ENCODE results near the gene KIF3C. TPM values are rescaled to one million over a fixed set of nuclear protein-coding genes. Genes with fewer than 3 reads are reported as not detected.
"Not testable (repeated sequence)": the region's sequence is repeated elsewhere in the genome, so short reads cannot be mapped to it uniquely, and the experiment has no call there.

The KIF3C gene
- total RNA-seq, 2 experiments from 2014 or later: 11.6 to 12.8 TPM

GRCh38 chr2:26010943-26011342 lies 28.6 kb upstream of the KIF3C start:
- Mint-ChIP-seq H3K36me3 (no peaks in the 10 kb centered on the region), H3K4me1 (peaks cover 3% of the 10 kb centered on the region), H3K4me3 (no peak overlapping the region), H3K27ac (no peak overlapping the region), H3K9me3 (peaks cover 3% of the 10 kb centered on the region), H3K27me3 (peaks cover 2% of the 10 kb centered on the region)
- POLR2A ChIA-PET: no interaction called here
- ATAC-seq (ENCODE audit: low read depth) (no peak), DNase-seq (no peak)

- ATAC-seq (ENCODE audit: low read depth) (no peak), DNase-seq (no peak)
- POLR2A ChIA-PET: no interaction called here
- H3K4me1 Mint-ChIP-seq: peaks cover 3% of the 10 kb centered on the region
- H3K4me3 Mint-ChIP-seq: no peak overlapping the region
- peaks cover 2% of the 10 kb centered on the region for H3K27me3 Mint-ChIP-seq
- peaks cover 3% of the 10 kb centered on the region for H3K9me3 Mint-ChIP-seq
- no peaks in the 10 kb centered on the region for H3K36me3 Mint-ChIP-seq
- H3K27ac Mint-ChIP-seq: no peak overlapping the region
These were observed 27.3 kb upstream of the KIF3C start for GRCh38 chr2:26009567-26009963.

- H3K9me3 Mint-ChIP-seq: peaks cover 3% of the 10 kb centered on the region
- H3K27me3 Mint-ChIP-seq: peaks cover 2% of the 10 kb centered on the region
- no peak overlapping the region for H3K27ac Mint-ChIP-seq
- DNase-seq (no peak), ATAC-seq (ENCODE audit: low read depth) (peak; percentile 39)
- peaks cover 3% of the 10 kb centered on the region for H3K4me1 Mint-ChIP-seq
- H3K36me3 Mint-ChIP-seq: no peaks in the 10 kb centered on the region
- no peak overlapping the region for H3K4me3 Mint-ChIP-seq
- POLR2A ChIA-PET: no interaction called here
These were observed 26.7 kb upstream of the KIF3C start for GRCh38 chr2:26008851-26009566.

- no peak for DNase-seq
- H3K4me3 Mint-ChIP-seq: no peak overlapping the region
- H3K4me1 Mint-ChIP-seq: peaks cover 3% of the 10 kb centered on the region
- H3K27me3 Mint-ChIP-seq: no peaks in the 10 kb centered on the region
- H3K9me3 Mint-ChIP-seq: peaks cover 3% of the 10 kb centered on the region
- H3K36me3 Mint-ChIP-seq: no peaks in the 10 kb centered on the region
- no peak overlapping the region for H3K27ac Mint-ChIP-seq
- no peak for ATAC-seq (ENCODE audit: low read depth)
- POLR2A ChIA-PET: interaction anchor here (0.6 kb wide), 1 partner anchor 1294 kb away, joined by 5 read pairs; no protein-coding TSS in a partner anchor
These were observed 25.8 kb upstream of the KIF3C start for GRCh38 chr2:26008095-26008494.

GRCh38 chr2:26002632-26003310 lies 20.5 kb upstream of the KIF3C start:
- no peak overlapping the region for H3K27ac Mint-ChIP-seq
- H3K4me1 Mint-ChIP-seq: peaks cover 2% of the 10 kb centered on the region

GRCh38 chr2:26001743-26002351 lies 19.6 kb upstream of the KIF3C start:
- Mint-ChIP-seq H3K4me1 (peaks cover 2% of the 10 kb centered on the region), H3K36me3 (no peaks in the 10 kb centered on the region), H3K9me3 (no peaks in the 10 kb centered on the region), H3K27ac (no peak overlapping the region), H3K4me3 (no peak overlapping the region), H3K27me3 (peaks cover 4% of the 10 kb centered on the region)
- no peak for DNase-seq
- no peak for ATAC-seq (ENCODE audit: low read depth)
- POLR2A ChIA-PET: no interaction called here

More at GRCh38 chr2:26002632-26003310, 20.5 kb upstream of the KIF3C start:
- ATAC-seq (ENCODE audit: low read depth): no peak
- Mint-ChIP-seq H3K9me3 (no peaks in the 10 kb centered on the region), H3K36me3 (no peaks in the 10 kb centered on the region), H3K4me3 (no peak overlapping the region), H3K27me3 (peaks cover 2% of the 10 kb centered on the region)
- POLR2A ChIA-PET: no interaction called here
- no peak for DNase-seq

GRCh38 chr2:26000561-26001082 lies 18.3 kb upstream of the KIF3C start:
- ATAC-seq (ENCODE audit: low read depth) (no peak), DNase-seq (no peak)
- Mint-ChIP-seq H3K4me3 (no peak overlapping the region), H3K27me3 (peaks cover 6% of the 10 kb centered on the region), H3K27ac (no peak overlapping the region), H3K4me1 (peaks cover 2% of the 10 kb centered on the region), H3K36me3 (no peaks in the 10 kb centered on the region), H3K9me3 (no peaks in the 10 kb centered on the region)
- POLR2A ChIA-PET: no interaction called here

- H3K4me1 Mint-ChIP-seq; ATAC-seq (ENCODE audit: low read depth); H3K9me3 Mint-ChIP-seq; DNase-seq; H3K4me3 Mint-ChIP-seq; H3K36me3 Mint-ChIP-seq; H3K27me3 Mint-ChIP-seq; POLR2A ChIA-PET; H3K27ac Mint-ChIP-seq: not testable (repeated sequence)
These were observed 17.1 kb upstream of the KIF3C start for GRCh38 chr2:25999406-25999805.

GRCh38 chr2:25998816-25999383 lies 16.6 kb upstream of the KIF3C start:
- H3K27me3 Mint-ChIP-seq; POLR2A ChIA-PET; H3K27ac Mint-ChIP-seq; DNase-seq; H3K36me3 Mint-ChIP-seq; ATAC-seq (ENCODE audit: low read depth); H3K4me3 Mint-ChIP-seq; H3K4me1 Mint-ChIP-seq; H3K9me3 Mint-ChIP-seq: not testable (repeated sequence)

GRCh38 chr2:25996844-25997243 lies 14.5 kb upstream of the KIF3C start:
- H3K4me1 Mint-ChIP-seq: peaks cover 4% of the 10 kb centered on the region
- ATAC-seq (ENCODE audit: low read depth): no peak
- H3K36me3 Mint-ChIP-seq: no peaks in the 10 kb centered on the region
- peaks cover 12% of the 10 kb centered on the region for H3K27me3 Mint-ChIP-seq
- no peak for DNase-seq
- H3K4me3 Mint-ChIP-seq: no peak overlapping the region
- no peak overlapping the region for H3K27ac Mint-ChIP-seq
- POLR2A ChIA-PET: no interaction called here
- no peaks in the 10 kb centered on the region for H3K9me3 Mint-ChIP-seq

- Mint-ChIP-seq H3K27ac (no peak overlapping the region), H3K4me3 (no peak overlapping the region), H3K4me1 (peaks cover 16% of the 10 kb centered on the region), H3K27me3 (peaks cover 11% of the 10 kb centered on the region), H3K9me3 (no peaks in the 10 kb centered on the region), H3K36me3 (no peaks in the 10 kb centered on the region)
- POLR2A ChIA-PET: interaction anchor here (0.6 kb wide), 1 partner anchor 63 kb away, joined by 4 read pairs; no protein-coding TSS in a partner anchor
- no peak for ATAC-seq (ENCODE audit: low read depth)
- no peak for DNase-seq
These were observed 12.2 kb upstream of the KIF3C start for GRCh38 chr2:25994509-25994908.

- Mint-ChIP-seq H3K27me3 (peaks cover 10% of the 10 kb centered on the region), H3K27ac (no peak overlapping the region), H3K36me3 (no peaks in the 10 kb centered on the region), H3K4me3 (no peak overlapping the region), H3K9me3 (no peaks in the 10 kb centered on the region), H3K4me1 (peaks cover 18% of the 10 kb centered on the region)
- no peak for DNase-seq
- ATAC-seq (ENCODE audit: low read depth): no peak
- POLR2A ChIA-PET: no interaction called here
These were observed 10.8 kb upstream of the KIF3C start for GRCh38 chr2:25993049-25993448.

GRCh38 chr2:25992556-25992955 lies 10.3 kb upstream of the KIF3C start:
- peaks cover 10% of the 10 kb centered on the region for H3K27me3 Mint-ChIP-seq
- H3K27ac Mint-ChIP-seq: no peak overlapping the region
- POLR2A ChIA-PET: no interaction called here
- no peak for DNase-seq
- no peak for ATAC-seq (ENCODE audit: low read depth)
- H3K4me3 Mint-ChIP-seq: no peak overlapping the region
- no peaks in the 10 kb centered on the region for H3K9me3 Mint-ChIP-seq
- H3K36me3 Mint-ChIP-seq: no peaks in the 10 kb centered on the region
- peaks cover 18% of the 10 kb centered on the region for H3K4me1 Mint-ChIP-seq

Data from activated naive CD8-positive, alpha-beta T cell treated with anti-CD3 and anti-CD28 coated beads, Interleukin-2, amount 10 ng/mL, durations not matched to agents 7 days and 5 days (primary cell).